ENCODE measurements around the gene AADAC.

GRCh38 chr3:151859905-151860304, 46.0 kb downstream of the AADAC start:
- TF ChIP-seq CTCF (optimal IDR thresholded peaks at IDR 0.05 in 1 of 3, IDR thresholded peaks at IDR 0.05 in 1 of 3, conservative IDR thresholded peaks at IDR 0.05 in 1 of 3; ENCODE audit: extremely low read depth in 1 of 3, insufficient read depth in 2 of 3, low read length in 3 of 3) (no peak), EZH2 (IDR thresholded peaks at IDR 0.05; ENCODE audit: low read length) (no peak)

Data from keratinocyte (primary cell).